EL (cell line): ENCODE measurements around the gene MRPS22.
"Not testable (repeated sequence)": the region's sequence is repeated elsewhere in the genome, so short reads cannot be mapped to it uniquely, and the experiment has no call there.

Experiments
- DNase-seq: peaks from one replicate; pipeline ENCODE4 v3.0.0-alpha.2; 2016

Gene MRPS22

GRCh38 chr3:139312416-139312815 lies 31.4 kb upstream of the MRPS22 start:
- DNase-seq, result no peak

- DNase-seq, result peak; percentile 77
Measured at GRCh38 chr3:139312959-139313358, 30.9 kb upstream of the MRPS22 start.

- DNase-seq, result no peak
Measured at GRCh38 chr3:139313921-139314320, 29.9 kb upstream of the MRPS22 start.

- no peak for DNase-seq
Measured at GRCh38 chr3:139317215-139317614, 26.6 kb upstream of the MRPS22 start.

- no peak for DNase-seq
Measured at GRCh38 chr3:139317660-139318430, 26.0 kb upstream of the MRPS22 start.

- no peak for DNase-seq
Measured at GRCh38 chr3:139318431-139318816, 25.4 kb upstream of the MRPS22 start.

- no peak for DNase-seq
Measured at GRCh38 chr3:139318826-139319225, 25.0 kb upstream of the MRPS22 start.

GRCh38 chr3:139319428-139320402 lies 24.1 kb upstream of the MRPS22 start:
- no peak for DNase-seq

- no peak for DNase-seq
Measured at GRCh38 chr3:139320551-139321309, 23.1 kb upstream of the MRPS22 start.

GRCh38 chr3:139322346-139322745 lies 21.5 kb upstream of the MRPS22 start:
- DNase-seq, result no peak

GRCh38 chr3:139323146-139323545 lies 20.7 kb upstream of the MRPS22 start:
- no peak for DNase-seq

- DNase-seq, result no peak
Measured at GRCh38 chr3:139324456-139324855, 19.4 kb upstream of the MRPS22 start.

GRCh38 chr3:139325551-139325950 lies 18.3 kb upstream of the MRPS22 start:
- DNase-seq, result no peak

GRCh38 chr3:139326131-139326530 lies 17.7 kb upstream of the MRPS22 start:
- DNase-seq, result no peak

- no peak for DNase-seq
Measured at GRCh38 chr3:139326707-139327106, 17.1 kb upstream of the MRPS22 start.

GRCh38 chr3:139327231-139327630 lies 16.6 kb upstream of the MRPS22 start:
- no peak for DNase-seq

- DNase-seq, result no peak
Measured at GRCh38 chr3:139327861-139328260, 16.0 kb upstream of the MRPS22 start.

GRCh38 chr3:139328356-139328755 lies 15.5 kb upstream of the MRPS22 start:
- DNase-seq, result no peak

- DNase-seq, result peak; percentile 80
Measured at GRCh38 chr3:139329364-139329850, 14.4 kb upstream of the MRPS22 start.

- no peak for DNase-seq
Measured at GRCh38 chr3:139332092-139332491, 11.7 kb upstream of the MRPS22 start.

GRCh38 chr3:139334675-139335074 lies 9.1 kb upstream of the MRPS22 start:
- not testable (repeated sequence) for DNase-seq

- DNase-seq, result no peak
Measured at GRCh38 chr3:139338405-139338804, 5.4 kb upstream of the MRPS22 start.
